Astrocyte of the spinal cord (primary cell): ENCODE measurements around the gene HPGD.

Experiments used
- DNase-seq: peaks from one replicate; pipeline ENCODE4 v3.0.0; 2011; ENCODE audit warnings: low read depth, low spot score
- H3K4me3 ChIP-seq: 2 replicates; pipeline ENCODE4 v1.5.1; 2011; ENCODE audit warnings: low read depth, mild to moderate bottlenecking, low read length, moderate library complexity
- in situ Hi-C: cut with HindIII; loops from 2 replicates; pipeline ENCODE4 v1.10.0; 2017; ENCODE audit warnings: low sequenced_read_pairs
- TF ChIP-seq, protein P1 (sequence below): IDR thresholded peaks from 2 replicates; pipeline ENCODE4 v1.5.1; 2012; ENCODE audit warnings: low read depth, mild to moderate bottlenecking, low read length, inconsistent platforms

The HPGD gene

DNA sequence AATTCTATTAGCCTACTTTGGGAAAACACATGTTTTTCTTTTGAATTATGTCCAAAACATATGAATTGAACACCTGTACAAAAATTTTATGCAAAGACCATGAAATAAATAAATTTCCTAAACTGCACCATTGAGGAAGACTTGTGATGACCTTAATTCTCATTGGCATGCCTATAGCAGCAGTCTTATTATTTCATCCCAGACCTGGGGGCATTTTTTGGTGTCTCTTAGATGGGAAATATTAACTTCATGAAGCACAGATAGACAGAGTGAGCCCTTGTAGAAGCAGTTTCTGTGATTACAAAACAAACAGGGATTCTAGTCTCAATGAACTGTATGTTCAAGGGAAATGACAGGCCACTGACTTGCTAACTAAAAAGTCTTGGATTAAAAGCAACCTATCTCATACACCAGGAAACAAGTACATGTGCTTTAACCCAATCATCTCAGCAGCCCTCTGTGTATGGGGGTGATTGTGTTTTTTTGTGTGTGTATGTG, 32.0 kb upstream of the HPGD start:
- DNase-seq: no peak
- in situ Hi-C loops: no loop called here
- TF ChIP-seq, protein P1, sequence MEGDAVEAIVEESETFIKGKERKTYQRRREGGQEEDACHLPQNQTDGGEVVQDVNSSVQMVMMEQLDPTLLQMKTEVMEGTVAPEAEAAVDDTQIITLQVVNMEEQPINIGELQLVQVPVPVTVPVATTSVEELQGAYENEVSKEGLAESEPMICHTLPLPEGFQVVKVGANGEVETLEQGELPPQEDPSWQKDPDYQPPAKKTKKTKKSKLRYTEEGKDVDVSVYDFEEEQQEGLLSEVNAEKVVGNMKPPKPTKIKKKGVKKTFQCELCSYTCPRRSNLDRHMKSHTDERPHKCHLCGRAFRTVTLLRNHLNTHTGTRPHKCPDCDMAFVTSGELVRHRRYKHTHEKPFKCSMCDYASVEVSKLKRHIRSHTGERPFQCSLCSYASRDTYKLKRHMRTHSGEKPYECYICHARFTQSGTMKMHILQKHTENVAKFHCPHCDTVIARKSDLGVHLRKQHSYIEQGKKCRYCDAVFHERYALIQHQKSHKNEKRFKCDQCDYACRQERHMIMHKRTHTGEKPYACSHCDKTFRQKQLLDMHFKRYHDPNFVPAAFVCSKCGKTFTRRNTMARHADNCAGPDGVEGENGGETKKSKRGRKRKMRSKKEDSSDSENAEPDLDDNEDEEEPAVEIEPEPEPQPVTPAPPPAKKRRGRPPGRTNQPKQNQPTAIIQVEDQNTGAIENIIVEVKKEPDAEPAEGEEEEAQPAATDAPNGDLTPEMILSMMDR: no peak
- H3K4me3 ChIP-seq: no peak overlapping the region

DNA sequence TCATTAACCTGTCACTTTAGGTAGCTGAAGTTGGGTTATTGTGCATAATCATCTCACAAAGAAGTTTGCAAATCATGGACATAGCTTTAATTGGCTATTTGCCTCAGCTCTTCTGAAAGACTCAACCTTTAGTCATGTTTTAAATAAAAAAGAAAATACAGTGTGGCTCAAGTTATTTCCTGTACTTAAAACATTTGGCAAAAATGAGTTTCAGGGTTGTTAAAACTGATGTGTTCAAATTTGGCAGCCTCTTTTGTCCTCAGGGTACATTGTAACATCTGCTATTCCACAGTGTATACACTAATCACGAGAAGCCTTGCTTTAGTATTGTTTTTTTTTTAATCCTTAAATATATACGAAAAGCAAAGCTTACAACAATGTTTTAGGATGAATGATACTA, 31.5 kb upstream of the HPGD start:
- DNase-seq: peak; percentile 68
- in situ Hi-C loops: no loop called here
- H3K4me3 ChIP-seq: no peak overlapping the region
- TF ChIP-seq, protein P1: no peak

DNA sequence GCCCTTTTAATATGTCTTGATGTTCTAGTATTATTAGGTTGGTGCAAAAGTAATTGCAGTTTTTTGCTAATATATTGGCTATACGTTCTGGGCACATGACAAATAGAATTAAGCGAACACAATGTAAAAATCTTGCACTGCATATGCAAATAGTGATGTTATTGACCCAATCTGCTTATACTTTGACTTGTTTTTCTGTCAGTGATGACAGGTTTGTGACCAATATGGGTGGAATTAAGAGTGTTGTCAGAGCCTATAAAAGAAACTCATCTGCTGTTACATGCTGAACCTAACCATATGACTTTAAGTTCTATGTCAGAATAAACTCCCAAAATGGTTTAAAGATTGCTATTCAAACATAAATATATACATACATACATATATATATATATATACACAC, 30.7 kb upstream of the HPGD start:
- in situ Hi-C loops: no loop called here
- TF ChIP-seq, protein P1: no peak
- DNase-seq: no peak
- no peak overlapping the region for H3K4me3 ChIP-seq

DNA sequence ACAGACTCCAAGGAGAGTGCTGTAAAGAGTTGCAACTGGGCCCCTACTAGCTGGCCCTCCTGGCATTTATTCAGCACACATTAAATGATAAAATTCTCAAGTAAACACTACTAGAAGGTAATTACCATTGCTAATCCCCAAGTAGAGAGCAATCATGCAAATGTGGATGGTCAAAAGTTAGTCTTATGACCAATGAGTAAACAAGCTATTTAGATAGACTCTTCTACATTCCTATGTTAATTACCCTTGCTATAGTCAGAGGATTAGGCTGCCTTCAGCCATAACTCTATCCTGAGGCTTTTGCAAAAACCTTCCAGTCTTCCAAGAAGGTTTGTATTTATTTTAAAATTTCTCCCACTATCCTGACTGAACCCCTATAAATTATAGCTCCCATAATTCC, 28.3 kb upstream of the HPGD start:
- H3K4me3 ChIP-seq: no peak overlapping the region
- TF ChIP-seq, protein P1: no peak
- in situ Hi-C loops: no loop called here
- DNase-seq: no peak

DNA sequence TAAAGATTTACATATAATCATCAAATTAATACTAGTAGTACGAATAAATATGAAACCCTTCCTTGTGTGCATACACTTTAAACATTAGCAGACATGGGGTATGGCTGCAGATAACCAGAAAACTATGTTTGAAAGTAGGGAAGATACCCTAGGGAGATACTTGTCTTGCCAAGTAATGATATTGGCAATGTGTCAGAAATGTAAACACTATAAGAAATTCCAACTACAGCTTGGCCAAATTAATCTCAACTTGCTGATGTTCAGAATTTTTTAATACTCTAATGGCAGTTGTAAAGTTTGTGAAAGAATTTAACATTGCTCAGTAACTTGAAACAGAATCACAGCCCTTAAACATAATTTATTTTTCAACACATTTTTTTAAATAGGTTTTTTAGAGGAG, 27.4 kb upstream of the HPGD start:
- DNase-seq: peak; percentile 18
- H3K4me3 ChIP-seq: no peak overlapping the region
- in situ Hi-C loops: no loop called here
- TF ChIP-seq, protein P1: no peak

DNA sequence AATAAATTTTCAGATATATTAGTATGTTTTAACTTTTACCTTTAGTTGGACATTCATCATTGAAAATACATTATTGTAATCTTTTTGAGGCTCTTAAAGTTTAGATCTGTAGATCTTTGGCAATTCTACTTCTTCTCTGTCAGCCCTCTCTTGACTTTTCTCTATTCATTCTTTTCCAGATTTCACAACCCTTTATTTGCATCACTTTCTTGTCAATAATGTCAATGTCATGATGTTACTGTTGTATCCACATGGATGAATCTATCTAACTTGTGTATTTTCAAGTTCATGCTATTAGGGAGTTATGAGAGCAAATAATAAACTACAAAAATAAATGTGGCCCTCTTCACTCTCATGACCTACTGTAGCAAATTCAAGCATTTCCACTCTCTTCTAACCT, 23.0 kb upstream of the HPGD start:
- in situ Hi-C loops: no loop called here
- no peak overlapping the region for H3K4me3 ChIP-seq
- TF ChIP-seq, protein P1: no peak
- no peak for DNase-seq

DNA sequence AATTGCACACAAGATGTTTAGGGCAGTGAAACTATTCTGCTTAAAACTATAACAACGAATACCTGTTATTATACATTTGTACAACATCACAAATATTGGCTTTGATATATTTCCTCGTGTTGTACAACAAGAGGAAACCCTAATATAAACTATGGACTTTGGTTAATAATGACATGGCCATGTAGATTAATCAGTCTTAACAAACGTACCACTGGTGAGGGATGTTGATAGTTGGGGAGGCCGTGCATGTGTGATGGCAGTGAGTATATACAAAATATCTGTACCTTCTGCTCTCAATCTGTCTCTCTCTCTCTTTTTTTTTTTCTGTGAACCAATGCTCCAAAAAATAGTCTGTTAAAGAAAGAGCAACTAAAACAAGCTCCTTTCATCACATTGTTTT, 22.2 kb upstream of the HPGD start:
- in situ Hi-C loops: no loop called here
- no peak for DNase-seq
- no peak overlapping the region for H3K4me3 ChIP-seq

More for the DNA sequence above, 22.2 kb upstream of the HPGD start:
- TF ChIP-seq, protein P1: no peak
